Astrocyte of the spinal cord (primary cell): ENCODE measurements around the gene SIN3A.

Experiments used
- DNase-seq: peaks from one replicate; pipeline ENCODE4 v3.0.0; 2011; ENCODE audit warnings: low read depth, low spot score
- H3K4me3 ChIP-seq: 2 replicates; pipeline ENCODE4 v1.5.1; 2011; ENCODE audit warnings: low read depth, mild to moderate bottlenecking, low read length, moderate library complexity
- in situ Hi-C: cut with HindIII; loops from 2 replicates; pipeline ENCODE4 v1.10.0; 2017; ENCODE audit warnings: low sequenced_read_pairs
- TF ChIP-seq, protein P1 (sequence below): IDR thresholded peaks from 2 replicates; pipeline ENCODE4 v1.5.1; 2012; ENCODE audit warnings: low read depth, mild to moderate bottlenecking, low read length, inconsistent platforms

Gene SIN3A

DNA sequence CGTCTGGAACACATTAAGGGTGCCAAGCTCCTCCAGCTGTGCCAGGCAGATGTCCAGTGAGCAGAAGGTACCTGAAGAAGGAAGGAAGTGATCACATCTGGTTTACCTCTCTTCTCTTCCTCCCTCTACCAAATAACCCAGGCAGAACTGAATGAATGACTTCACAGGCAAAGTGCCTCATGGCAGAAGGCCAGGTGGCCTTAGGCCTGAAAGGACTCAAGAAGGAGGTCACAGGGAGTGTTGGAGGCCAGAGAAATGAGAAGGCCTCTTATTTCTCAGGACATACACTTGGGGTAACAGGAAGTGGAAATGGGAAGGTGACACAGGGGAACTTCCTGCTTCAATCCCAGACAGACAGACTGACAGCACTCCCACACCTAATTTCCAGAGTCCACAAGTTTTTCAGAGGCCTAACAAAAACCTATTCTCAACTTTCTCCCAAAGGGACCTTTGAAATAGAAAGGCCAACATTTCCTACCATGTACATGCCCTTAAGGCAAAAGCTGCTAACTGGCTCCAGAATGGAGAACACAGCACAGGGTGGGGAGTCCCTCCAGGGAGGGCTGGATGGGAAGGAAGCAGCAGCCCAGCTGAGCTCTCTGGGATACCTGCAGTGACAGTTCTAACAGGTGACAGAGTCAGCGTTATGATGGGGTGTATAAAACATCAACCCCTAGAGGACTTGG is 17.6 kb upstream of the SIN3A start:
- in situ Hi-C loops = no loop called here
- no peak for DNase-seq
- TF ChIP-seq, protein P1, sequence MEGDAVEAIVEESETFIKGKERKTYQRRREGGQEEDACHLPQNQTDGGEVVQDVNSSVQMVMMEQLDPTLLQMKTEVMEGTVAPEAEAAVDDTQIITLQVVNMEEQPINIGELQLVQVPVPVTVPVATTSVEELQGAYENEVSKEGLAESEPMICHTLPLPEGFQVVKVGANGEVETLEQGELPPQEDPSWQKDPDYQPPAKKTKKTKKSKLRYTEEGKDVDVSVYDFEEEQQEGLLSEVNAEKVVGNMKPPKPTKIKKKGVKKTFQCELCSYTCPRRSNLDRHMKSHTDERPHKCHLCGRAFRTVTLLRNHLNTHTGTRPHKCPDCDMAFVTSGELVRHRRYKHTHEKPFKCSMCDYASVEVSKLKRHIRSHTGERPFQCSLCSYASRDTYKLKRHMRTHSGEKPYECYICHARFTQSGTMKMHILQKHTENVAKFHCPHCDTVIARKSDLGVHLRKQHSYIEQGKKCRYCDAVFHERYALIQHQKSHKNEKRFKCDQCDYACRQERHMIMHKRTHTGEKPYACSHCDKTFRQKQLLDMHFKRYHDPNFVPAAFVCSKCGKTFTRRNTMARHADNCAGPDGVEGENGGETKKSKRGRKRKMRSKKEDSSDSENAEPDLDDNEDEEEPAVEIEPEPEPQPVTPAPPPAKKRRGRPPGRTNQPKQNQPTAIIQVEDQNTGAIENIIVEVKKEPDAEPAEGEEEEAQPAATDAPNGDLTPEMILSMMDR = no peak

DNA sequence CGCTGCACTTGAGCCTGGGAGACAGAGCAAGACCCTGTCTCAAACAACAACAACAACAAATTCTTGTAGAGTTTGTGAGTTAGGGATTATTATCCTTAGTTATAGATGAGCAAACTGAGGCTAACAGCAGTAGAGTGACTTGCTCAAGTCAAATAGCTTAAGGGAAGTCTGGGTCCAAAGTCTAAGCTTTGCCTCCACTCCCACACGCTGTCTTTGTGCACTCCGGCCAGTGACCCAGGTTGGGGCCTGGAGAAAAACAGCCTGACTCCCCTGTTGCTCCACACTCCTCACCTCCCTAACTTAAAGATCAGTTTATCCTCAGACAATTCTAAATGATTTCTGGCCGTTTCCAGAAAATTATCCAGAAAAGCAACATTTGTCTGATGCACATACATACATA is 9.2 kb upstream of the SIN3A start:
- in situ Hi-C loops = no loop called here
- DNase-seq = no peak
- TF ChIP-seq, protein P1 = no peak
- H3K4me3 ChIP-seq = no peak overlapping the region

More for the DNA sequence above, 17.6 kb upstream of the SIN3A start:
- H3K4me3 ChIP-seq = no peak overlapping the region

DNA sequence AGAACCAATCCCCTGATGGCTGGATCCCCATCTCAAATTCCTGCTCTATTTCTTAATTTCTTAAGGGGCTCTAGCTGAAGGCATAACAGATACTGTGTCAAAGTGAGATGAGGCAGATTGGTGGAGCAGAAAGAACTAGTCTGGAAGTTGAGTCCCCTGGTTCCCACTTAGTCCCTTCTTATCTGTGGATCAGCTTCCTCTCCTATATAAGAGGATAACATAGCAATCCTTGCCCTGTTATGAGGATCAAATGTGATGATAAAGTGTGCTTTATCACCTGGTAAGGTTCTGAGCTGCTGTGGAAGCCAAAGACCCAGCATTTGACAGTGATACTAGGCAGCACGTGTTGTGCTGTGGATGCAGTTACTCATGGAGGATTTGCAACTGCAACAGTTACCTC is 8.1 kb upstream of the SIN3A start:
- no peak overlapping the region for H3K4me3 ChIP-seq
- DNase-seq = no peak
- in situ Hi-C loops = no loop called here
- TF ChIP-seq, protein P1 = no peak

DNA sequence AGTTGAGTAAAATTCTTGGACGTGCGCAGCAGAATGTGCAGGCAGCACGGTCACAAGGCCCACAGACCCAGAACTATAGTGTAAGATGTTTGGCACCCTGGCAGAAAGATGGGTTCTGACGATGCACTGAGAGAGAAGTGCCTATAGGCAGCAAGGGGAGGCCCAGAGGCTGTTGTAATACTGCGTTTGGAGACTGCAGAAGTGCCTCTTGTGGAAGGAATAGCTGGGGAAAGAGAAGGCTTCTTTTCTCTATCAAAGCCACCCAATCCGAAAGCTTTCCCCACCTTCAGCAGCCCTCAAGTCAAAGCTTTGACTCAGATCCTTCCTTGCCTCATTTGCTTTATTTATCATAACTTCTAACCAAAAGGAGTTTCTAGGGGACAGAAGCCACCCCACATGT is 5.2 kb upstream of the SIN3A start:
- TF ChIP-seq, protein P1 = no peak
- DNase-seq = no peak
- in situ Hi-C loops = no loop called here
- H3K4me3 ChIP-seq = no peak overlapping the region

DNA sequence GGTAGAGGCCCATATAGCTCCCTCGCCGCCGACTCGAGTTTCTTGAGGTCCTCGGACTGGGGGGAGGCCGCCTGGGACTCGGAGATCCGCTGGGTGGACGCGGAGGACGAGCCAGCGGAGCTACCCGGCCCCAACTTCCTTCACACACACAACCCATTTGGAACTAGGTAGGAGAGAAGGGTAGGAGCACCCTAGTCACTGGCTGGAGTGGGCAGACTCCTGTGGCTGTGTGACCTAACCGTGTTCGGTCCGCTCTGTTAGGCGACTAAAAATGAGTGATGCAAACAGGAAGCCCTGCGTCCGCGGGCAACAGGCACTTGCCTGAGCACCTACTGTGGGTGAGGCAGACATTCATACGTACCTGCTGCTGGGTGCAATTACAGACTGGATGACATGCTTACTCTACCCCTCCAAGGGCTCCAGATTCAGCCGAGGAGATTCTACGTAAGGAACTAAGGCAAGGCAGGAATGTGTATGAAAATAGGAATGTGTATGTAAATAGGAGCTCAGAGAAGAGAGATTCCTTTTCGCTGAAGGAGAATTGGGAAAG is 4.6 kb upstream of the SIN3A start:
- in situ Hi-C loops = no loop called here
- DNase-seq = peak; percentile 56
- H3K4me3 ChIP-seq = peak overlapping the region; percentile 88
- TF ChIP-seq, protein P1 = no peak

DNA sequence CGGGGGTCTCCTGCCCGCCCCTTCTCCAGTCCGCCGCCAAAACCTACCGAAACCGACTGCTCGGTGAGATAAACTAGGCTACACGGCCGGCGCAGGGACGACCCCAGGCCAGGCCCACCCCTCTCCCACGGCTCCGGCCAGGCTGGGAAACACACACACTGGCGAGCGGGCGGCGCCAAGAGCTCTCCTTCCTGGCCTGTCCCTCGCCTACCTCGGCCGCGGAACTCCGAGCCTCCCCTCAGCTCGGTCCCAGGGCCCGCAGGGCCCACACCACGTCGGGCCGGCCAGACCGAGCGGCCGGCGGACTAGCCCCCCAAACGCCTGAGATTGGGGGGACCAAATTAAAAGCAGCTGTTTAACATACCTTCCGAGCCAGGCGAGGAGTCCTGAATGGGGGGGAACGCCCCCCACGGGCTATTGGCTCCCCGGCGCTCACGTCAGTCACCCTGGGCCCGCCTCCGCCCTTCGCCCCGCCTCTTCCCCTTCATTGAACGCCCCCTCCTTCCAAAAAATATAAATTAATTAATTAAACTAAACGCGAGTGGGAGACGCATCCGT is 4.0 kb upstream of the SIN3A start:
- peak; percentile 84 for DNase-seq
- TF ChIP-seq, protein P1 = no peak
- peak overlapping the region; percentile 88 for H3K4me3 ChIP-seq
- in situ Hi-C loops = no loop called here
